ENCODE data around the gene OSBPL3.
A peak's percentile ranks its signal among the peaks of the same experiment; 100 is the strongest.

OSBPL3 gene

GRCh38 chr7:24760968-24761367 is 219.0 kb downstream of the OSBPL3 start:
- no peak for DNase-seq (ENCODE audit: low spot score)

DNA sequence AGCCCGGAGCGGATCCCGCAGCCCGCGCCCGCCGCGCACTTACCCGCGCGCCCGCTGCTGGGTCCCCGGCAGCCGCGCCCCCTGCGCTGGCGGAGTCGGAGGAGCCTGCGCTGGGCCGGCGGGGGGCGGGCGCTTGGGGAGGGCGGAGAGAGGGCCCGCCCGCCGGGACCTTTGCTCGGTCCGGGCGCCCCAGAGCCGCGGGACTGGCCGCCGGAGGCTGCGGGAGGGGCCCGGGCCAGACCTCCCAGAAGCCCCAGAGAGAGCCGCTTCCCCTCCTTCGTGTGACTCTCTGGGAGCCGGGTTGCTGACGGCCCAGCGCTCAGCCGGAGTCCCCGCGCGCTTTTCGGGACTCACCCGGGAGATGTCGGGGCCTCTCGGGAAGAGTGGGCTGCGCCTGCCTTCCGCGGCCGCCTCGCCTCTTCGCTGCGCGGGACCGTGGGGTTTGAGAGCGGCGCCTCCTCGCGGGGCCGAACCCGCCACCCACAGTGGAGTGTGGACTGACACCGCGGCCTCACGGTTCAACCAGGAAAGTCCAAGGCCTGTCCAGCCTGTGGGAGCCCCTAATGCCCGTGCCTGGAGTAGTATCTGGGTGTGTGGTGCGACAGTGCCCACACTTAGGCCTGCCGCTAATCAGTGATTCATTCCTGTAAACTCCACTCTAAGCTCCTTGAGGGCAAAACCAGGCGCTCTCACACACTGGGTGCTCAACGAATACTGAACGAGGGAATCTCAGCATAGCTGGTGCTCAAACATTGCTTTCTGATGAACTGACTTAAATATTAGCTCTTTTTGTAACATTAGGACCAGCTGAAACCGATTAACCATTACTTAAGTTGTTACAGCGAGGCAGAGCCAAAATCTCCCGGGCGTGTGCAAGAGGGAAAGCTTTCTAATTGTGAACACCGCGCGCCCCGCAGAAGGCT is 222.4 kb downstream of the OSBPL3 start, which contains the start of gene GSDME:
GSDME (minus strand) TSS at position 112 of the 923 bp plus-strand sequence. CDS start 7,690 bp downstream, outside the sequence.
- DNase-seq (ENCODE audit: low spot score): peak; percentile 85

DNA sequence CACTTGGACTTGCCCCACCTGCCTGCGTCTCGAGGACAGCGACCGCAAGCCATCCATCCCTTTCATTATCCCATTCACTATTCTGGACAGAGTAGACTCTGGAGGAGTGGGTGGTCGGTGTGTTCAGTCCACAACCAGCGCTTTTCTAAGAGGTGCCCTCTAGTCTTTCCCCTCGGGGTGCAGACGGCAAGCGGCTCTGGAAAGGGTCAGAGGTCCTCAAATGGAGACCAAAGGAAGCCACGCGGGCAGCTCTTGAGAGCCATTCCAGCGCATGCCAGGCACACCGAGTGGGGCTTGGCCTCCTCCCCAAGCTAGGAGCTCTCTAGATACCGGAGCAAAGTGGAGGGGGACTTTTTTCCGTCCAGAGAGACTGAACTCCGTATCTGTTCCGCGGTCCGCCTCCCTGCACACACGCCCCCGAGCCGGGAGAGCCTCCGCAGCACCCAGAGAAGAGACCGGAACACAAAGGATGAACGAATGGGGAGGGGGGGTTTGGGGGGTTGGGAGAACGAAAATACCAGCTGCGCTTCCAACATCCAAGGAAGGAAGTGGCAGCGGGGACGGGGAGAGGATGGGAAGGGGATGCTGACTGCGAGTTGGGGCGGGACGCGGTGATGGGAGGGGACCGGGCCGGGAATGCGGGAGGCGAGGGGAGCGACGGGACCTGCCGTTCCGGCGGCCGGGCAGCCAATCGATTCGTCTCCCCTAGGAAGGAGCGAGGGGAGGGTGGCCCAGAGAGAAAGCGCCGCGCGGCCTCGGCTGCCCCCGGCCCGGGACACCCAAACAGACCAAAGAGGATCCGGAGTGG is 223.2 kb downstream of the OSBPL3 start:
- no peak for DNase-seq (ENCODE audit: low spot score)

- DNase-seq (ENCODE audit: low spot score): no peak
Observed at GRCh38 chr7:24755541-24756407, 224.2 kb downstream of the OSBPL3 start.

DNA sequence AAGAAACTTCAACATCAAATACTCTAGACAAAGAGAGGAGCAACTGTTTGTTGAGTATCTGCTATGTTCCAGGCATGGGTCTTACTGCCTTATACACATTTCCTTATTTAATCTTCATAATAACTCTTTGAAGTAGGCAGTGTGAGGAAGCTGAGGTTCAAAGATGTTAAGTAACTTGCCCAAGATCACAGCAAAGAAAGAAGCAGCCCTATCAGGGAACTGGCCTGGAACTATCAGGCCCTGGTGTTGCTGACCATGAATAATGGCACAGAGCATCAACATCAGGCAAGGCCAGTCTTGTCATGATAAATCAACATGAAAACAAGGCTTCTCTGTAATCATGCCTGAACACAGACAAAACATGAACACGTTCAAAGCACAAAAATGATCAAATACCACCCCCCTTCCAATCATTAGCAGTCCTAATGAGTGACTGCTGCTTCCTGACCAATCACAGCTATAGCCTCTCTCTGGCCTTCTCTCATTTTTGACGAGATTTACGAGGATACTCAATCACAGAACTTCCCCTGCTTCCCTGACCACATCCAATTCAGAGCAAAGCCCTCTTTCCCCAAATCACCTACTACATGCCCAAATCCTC is 225.0 kb downstream of the OSBPL3 start:
- DNase-seq (ENCODE audit: low spot score): no peak

- no peak for DNase-seq (ENCODE audit: low spot score)
Observed at GRCh38 chr7:24752073-24752800, 227.7 kb downstream of the OSBPL3 start.

DNA sequence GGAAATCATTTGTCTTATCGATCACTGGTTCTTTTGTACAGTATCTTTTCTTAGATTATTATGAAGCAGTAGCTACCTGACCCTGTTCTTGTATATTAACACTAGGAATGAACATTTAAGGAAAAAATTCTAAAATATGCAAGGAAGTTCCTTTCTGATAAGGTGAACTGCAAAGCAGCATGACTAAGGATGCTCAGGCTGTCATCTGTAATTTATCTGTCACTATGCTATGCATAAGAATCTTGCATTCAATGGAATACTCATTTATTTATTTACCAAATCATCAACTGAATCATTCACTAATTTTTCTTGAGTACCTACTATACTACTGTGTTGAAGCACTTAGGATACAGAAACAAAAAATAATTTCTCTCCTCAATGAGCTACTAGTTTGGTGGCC is 228.5 kb downstream of the OSBPL3 start:
- DNase-seq (ENCODE audit: low spot score): no peak

- no peak for DNase-seq (ENCODE audit: low spot score)
Observed at GRCh38 chr7:24750441-24751055, 229.4 kb downstream of the OSBPL3 start.

DNA sequence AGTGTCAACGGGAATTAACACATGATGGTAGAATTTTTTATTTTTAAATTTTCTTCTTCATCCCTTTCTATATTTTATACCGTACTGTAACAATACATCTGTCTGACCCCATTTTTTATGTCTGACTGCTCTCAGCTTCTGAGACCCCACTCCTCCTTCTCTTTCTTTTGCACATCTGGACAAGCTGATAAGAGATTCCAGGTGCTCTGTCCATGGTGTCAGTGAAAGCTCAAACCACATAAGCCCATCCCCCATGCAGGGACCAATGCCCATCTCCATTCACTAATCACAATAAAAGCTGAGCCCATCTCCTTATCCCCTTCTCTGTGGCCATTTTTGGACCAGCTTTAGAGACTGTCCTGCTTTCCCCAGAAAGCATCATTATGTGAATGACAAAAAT is 231.5 kb downstream of the OSBPL3 start:
- no peak for DNase-seq (ENCODE audit: low spot score)
